GM19240 (cell line): Measurements from ENCODE around the gene WDR74.
A peak's percentile ranks its signal among the peaks of the same experiment; 100 is the strongest.
"Not testable (repeated sequence)": the region's sequence is repeated elsewhere in the genome, so short reads cannot be mapped to it uniquely, and the experiment has no call there.

Experiments used
- DNase-seq: peaks from one replicate; pipeline ENCODE4 v3.0.0; 2011; ENCODE audit warnings: low spot score; ENCODE audit not compliant: insufficient read length

Gene WDR74

DNA sequence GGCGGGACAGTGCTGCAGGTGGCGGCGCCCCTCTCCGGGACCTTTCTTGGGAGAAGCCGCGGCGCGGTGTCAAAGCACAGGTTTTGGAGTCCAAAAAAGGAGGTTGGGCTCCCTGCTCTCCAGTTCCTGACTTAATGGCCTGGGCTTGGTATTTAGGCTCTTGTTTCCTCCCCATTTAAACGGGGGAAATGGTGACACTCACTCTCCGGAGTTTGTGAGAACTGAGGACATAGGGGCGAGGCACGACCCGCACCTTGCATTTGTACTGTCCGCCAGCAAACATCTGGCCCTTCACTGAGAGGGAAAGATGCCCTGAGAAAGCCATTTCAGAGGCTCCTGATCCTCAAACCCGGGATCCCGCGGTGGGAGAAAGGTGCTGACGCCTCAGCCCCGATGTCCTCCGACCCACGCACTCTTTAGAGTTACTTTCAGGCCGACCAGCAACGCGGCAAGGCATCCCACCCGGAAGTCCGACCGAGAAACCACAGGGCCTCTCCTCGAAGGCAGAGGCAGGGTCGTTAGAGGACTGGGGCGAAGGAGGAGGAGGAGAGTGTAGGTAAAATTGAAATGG, 2.9 kb upstream of the WDR74 start:
- DNase-seq = no peak

DNA sequence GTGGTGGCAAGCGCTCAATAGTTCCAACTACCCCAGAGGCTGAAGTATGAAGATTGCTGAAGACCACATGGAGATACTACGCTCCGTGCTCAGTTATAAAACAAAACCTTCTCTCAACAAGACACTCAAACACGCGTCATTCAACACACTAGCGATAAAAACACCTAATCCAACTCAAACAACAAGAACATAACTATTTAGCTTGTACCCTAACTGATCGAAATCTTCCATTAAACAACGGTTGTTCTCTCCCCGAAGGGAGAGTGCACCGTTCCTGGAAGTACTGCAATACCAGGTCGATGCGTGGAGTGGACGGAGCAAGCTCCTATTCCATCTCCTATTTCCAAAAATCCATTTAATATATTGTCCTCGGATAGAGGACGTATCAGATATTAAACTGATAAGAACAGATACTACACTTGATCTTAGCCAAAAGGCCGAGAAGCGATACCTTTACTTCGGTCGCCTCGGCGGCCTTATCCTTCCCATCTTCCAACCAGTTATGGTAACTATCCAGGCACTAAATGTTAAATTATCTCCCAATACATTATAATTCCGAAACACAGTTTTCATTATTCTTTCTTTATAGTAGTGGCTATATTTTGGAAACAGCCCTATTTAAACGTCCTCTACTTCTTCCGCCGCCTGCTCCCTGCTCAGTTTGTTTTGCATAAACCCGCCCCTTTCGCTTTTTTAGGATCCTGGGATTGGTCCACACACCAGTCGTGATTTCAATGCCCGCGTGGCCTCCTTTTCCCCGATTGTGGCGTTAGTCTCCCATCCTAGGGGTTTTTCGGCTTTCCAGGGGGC, 2.2 kb upstream of the WDR74 start:
- DNase-seq = peak; percentile 75

DNA sequence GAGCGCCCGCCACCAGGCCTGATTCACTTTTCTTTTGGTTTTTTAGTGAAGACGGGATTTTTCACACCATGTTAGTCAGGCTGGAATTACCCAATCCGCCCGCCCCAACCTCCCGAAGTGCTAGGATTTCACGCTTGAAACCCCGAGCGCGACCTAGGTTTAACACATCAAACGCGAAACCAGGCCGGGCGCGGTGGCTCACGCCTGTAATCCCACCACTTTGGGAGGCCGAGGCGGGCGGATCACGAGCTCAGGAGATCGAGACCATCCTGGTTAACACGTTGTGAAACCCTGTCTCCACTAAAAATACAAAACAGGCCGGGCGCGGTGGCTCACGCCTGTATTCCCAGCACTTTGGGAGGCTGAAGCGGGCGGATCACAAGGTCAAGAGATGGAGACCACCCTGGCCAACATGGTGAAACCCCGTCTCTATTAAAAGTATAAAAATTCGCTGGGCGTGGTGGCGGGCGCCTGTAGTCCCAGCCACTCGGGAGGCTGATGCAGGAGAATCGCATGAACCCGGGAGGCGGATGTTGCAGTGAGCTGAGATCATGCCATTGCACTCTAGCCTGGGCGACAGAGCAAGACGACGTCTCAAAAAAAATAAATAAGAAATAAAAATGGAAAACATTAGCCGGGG, 1.5 kb upstream of the WDR74 start:
- DNase-seq = not testable (repeated sequence)

GRCh38 chr11:62835336-62835735, 4.1 kb downstream of the WDR74 start:
- no peak for DNase-seq

DNA sequence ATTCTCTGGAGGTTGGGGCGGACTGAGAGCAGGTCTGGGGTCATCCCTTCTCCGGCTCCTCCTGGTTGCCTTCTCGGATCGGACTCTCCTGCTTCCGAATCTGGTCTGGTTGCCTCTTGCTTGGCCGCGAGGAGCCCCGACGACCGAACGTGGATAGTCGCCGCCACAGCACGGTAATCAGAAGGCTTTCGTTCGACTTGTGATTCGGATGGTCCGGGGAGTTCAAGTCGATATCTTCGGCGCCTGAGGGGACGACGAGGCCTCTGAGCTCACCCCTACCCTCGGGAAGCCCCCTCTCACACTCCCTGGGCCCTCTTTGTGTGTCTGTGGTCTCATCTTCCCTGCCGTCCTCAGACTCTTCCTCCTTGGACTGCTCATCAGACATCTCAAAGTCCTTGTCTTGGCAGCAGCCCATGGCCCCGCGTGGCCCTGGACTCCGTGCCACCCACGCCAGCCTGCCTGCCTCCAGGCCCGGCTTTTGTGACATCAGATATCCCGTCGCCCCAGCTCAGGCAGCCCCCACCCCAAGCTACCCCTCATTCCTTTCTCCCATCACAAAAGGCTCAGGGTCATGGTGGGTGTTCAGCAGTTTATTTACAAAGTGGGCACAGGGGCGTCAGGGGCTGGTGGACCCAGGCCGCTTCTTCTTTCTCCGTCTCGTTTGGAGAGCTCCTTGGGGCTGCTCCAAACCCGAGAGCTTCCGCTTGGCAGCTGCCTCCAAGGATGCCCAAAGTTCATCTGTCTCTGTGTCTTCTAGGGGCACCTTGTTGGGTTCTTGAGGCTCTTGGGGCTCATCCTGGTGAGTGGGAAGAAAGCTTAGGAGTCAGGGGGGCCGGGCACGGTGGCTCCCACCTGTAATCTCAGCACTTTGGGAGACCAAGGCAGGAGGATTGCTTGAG, 6.8 kb downstream of the WDR74 start, which contains the start of gene TEX54:
Gene TEX54, minus strand, starts transcription at position 506 of the 899 bp plus-strand sequence.
- DNase-seq = no peak

DNA sequence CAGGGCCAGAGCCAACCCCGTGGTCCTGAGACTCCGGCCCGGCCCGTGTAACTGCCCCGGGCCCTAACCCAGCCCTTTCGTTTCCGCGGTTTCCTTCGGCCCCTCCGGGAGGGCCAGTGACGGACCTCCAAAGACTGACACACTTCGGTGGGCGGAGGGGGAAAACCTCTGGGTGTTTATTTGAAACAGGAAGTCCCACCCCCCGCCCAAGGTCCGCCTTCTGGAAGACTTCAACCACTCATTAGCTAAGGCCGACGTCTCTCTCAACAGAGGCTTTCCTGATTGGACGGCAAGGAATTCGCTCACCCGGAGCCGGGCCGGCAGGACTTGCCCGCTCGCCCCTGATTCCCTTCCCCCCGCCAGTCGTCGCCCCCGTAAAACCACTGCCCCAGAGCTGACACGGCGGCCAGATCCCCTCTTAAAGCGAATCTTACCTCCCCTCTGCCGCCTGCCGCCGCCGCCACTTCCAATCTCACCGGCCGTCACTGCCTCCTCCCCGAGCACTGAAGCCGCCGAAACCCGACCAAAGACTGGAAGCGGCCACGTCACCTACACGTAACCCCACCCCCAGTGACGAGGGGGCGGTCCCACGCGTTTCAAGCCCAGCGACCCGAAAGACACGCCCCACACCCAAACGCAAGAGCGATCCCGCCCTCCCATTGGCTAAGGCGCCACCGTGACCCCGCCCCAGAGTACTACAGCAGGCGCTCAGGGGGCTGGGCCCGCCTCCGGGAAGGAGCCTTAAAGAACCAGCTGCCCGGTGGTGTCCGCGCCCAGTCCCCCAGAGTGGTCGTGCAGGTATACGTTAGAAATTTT, 7.7 kb downstream of the WDR74 start, which contains the start of gene STX5:
Gene STX5, minus strand, starts transcription at position 532 of the 816 bp plus-strand sequence. CDS start 808 bp downstream, outside the sequence.
- DNase-seq = peak; percentile 81

DNA sequence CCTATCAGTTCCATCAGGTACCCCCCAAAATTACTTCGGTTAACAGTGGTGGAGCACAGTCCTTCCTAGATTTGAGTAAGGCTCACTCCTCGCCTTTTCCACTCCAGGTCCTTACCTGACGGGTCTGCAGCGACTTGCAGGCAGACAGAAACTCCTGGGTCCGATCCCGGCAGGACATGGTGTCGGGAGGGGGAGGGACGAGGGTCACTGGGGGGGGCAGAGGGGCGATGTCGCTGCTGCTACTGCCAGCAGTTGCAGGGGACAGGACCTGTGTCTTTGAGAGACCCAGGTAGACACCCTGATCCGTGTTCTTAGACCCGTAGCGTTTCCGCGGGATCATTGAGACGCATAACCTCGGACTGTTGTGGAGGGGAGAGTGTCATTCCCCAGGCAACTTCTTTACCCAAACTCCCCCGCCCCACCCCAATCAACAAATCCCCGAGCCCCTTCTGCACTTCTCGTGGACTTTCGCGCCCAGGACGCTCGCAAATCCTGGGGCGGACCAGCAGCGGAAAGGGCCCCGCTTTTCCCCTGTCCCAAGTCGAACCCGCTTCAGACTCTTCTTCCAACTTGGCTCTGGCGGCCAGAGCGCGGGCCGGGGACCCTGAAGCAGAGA, 8.4 kb downstream of the WDR74 start:
- DNase-seq = no peak

GRCh38 chr11:62828130-62828529, 11.3 kb downstream of the WDR74 start:
- DNase-seq = not testable (repeated sequence)

DNA sequence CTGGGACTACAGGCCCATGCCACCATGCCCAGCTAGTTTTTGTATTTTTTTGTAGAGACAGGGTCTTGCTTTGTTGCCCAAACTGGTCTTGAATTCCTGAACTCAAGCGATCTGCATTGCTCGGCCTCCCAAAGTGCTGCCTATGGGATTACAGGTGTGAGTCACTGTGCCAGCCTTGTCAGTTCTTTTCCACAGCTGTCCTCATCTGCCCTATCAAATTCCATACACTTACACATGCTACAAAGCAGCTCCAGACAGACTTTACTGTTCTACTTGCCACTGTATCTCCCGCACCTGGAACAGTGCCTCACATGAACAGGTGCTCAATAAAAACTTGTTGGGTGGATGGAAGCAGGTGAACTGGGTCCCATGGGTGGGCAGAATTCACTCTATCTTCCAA, 15.7 kb downstream of the WDR74 start:
- no peak for DNase-seq

- no peak for DNase-seq
Observed at GRCh38 chr11:62817129-62817528, 22.3 kb downstream of the WDR74 start.

DNA sequence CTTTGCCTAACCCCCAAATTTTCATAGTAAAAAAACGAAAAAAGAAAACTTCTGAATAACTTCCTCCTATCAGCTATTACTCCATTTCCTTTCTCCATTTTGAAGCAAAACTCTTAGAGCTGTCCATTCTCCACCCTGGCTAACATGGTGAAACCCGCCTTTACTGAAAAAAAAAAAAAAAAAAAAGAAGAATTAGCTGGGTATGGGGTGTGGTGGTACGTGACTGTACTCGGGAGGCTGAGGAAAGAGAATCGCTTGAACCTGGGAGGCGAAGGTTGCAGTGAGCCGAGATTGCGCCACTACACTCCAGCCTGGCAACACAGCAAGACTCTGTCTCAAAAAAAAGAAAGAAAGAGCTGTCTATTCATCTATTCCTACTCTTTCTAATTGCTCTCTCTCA, 22.8 kb downstream of the WDR74 start:
- DNase-seq = no peak

- no peak for DNase-seq
Observed at GRCh38 chr11:62811659-62812058, 27.7 kb downstream of the WDR74 start.

DNA sequence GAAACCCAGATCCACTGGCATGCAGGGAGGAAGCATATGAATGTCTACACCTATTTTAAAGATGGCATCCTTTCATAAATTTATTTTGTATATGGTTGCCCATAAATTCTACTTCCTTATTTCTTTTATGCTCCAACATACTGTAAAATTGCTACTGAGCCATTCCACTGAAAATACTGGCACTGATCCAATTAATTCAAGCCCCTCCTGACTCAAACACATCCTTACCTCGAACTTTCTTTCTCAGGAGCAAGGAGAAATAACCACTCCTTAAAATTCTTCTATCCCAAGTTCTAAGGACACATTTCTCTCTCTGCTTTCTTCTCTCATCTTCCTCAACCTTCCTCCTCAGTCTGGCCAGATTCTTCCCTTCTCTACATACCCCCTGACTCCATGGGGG, 28.6 kb downstream of the WDR74 start:
- DNase-seq = no peak

DNA sequence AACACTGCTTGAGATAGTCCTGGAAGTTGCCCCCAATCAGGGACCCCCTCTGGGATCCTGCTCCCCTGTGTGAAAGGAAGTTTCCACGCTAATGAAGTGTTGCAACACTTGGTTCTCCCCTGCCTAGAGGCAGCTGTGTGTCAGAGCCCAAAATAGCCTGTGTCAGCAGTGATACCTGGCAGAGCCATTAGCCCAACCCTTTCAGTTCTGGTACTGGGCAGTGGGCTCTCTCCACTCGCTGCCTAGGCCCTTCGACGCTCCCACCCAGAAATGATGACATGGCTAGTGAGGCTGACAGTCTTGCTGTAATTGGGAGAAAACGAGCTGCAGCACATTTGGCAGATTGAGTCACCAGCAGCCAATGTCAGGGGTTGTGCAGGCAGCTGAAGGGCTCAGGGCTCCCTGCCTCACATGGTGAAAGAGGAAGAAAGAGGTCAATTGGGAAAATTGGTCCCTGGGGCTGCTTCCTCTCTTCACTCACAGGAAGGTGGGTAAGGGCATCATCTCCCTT, 32.7 kb downstream of the WDR74 start:
- no peak for DNase-seq

DNA sequence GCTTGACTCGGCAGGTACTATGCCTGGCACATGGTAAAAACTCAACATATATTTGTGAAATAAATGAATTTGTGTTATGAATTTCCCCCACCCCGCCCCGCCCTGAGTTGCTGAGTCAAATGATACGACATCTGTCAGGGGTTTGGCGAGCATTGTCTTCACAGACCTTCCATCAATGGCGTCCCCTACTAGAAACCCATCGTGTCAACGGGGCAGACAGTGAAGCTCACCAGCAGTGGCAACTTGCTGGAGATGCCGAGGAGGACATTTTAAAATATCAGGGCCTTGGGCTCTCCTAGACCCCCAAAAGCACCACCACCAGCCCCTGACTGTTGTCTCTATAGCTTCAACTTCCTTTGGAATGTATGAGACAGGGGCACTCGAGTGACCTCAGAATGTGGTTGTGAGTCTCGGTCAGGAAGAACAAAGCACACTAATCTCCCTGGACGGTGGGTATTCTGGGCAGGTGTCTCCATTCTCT, 33.4 kb downstream of the WDR74 start:
- no peak for DNase-seq

DNA sequence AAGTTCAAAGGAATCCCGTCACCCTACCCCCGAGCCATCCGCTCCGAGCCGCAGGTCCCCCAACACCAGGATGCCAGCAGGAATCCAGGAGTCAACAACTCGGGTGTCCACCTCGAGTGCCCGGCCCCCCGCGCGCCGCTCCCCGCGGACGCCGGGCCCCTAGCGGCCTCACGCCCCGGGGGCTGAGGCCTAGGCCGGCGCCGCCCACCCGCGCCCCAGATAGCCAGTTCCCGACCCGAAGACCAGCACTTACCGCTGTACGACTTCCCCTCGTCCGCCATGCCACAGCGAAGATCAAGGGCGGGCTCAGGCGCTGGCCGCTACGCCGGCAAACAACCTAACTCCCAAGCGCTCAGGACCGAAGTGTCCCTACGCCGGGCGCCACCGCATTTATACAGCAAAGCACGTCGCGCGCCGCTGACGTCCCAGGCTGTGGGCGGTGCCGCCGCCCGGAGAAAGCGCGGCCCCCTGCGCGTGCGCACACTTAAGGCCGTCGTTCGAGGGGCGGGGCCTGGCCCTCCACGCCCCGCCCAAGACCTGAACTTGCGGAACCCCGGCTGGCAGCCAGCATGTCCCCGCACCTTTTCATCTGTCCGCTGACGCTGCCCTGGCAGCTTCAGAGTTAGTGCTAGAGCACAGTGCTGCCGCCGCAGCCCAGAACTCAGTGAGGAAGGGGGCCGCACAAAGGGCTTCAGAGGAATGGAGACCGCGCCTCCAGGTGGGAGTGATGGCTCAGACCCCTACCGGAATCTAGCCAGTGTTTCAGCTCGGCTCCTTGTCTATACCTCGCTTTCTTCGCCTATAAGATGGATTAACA, 34.1 kb downstream of the WDR74 start, which contains the start of gene NXF1:
Gene NXF1, minus strand, starts transcription at position 365 of the 817 bp plus-strand sequence. Its CDS starts 84 bp downstream, at position 281.
- DNase-seq = peak; percentile 91

DNA sequence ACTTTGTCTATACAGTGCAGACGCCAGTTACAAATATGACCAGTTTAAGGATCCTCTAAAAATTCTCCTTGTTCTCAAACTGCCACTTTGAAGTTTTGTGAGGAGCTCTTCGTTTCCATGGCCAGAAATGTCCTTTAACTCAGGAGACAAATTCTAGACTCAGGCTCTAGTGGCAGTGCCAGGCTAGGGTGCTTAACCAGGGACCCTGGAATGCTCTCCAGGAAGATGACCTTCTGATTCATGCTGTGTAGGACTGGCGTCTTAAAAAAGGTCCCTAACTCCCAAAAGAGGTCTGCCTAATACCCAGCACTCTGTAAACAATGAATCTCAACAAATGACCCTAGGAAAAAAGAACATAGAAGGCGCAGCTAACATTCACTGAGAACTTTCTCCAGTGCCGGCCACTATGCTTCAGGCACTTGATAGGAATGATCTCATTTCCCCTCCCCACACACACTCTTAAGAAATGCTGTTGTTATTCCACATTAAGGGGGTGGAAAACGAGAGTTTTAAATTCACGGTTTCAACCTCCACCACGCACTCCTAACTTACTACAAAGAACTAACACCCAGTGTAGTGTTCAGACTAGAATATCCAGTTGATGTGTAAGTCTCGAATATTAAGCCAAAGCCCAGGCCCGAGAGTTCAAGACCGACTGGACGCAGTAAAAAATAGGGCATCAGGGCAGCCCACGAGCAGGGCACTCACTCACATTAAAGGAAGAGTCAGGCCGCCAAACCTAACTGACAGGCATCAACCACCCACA, 34.9 kb downstream of the WDR74 start:
- DNase-seq = no peak

DNA sequence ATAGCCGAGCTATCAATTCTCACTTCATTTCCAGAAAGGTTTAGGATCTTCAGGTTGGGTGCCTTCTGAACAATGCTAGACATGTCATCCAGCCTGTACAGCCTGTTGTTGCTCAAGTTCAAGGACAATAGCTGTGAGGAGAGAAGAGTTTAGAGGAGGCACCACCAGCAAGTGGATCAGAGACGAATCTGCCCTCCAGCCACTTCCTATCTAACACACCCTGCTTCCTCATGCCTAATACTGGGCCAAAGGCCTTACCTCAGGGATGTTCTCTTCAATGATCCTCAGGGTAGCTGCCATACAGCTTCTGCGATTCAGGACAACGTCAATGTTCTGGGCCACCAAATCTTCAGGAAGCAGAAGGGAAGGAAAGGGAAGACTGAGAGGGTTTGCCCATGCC, 38.3 kb downstream of the WDR74 start:
- no peak for DNase-seq
